Caco-2 (cell line): ENCODE measurements around the gene TEX51. TPM values are rescaled to one million over a fixed set of nuclear protein-coding genes. Genes with fewer than 3 reads are reported as not detected.

Experiments
- BruUV-seq: library from RNA; stranded (reverse); fragments of 400-500 nt; replicated peaks from 2 replicates; lab custom pipeline; 2021; lab: Mats Ljungman, UMichigan
- CTCF ChIA-PET: fragments of 300-600 bp; sonication (Branson Sonifier 250); formaldehyde crosslinking; loops from one replicate; lab custom pipeline; 2022; ENCODE audit warnings: antibody characterized with exemption; lab: Charles Lee
- POLR2A ChIA-PET: fragments of 300-600 bp; sonication (Branson Sonifier 250); formaldehyde crosslinking; loops from one replicate; lab custom pipeline; 2022; ENCODE audit warnings: antibody characterized with exemption; lab: Charles Lee
- DNase-seq, 2 experiments: peaks; one replicate each; pipeline versions ENCODE4 v3.0.0 to v3.0.0-alpha.2; 2020 to 2022
- H3K27me3 ChIP-seq: replicated peaks from 2 replicates; pipeline ENCODE4 v1.6.0; 2011; ENCODE audit warnings: low read length; ENCODE audit not compliant: control insufficient read depth, insufficient read depth
- H3K36me3 ChIP-seq: 2 replicates; pipeline ENCODE4 v1.5.1; 2011; ENCODE audit warnings: low read length; ENCODE audit not compliant: control insufficient read depth, insufficient read depth
- H3K4me1 ChIP-seq: fragments of 250-450 bp; sonication (Bioruptor Pico); 2 replicates; pipeline ENCODE4 v1.5.1; 2020; ENCODE audit warnings: mild to moderate bottlenecking
- H3K4me3 ChIP-seq: 2 replicates; pipeline ENCODE4 v1.5.1; 2011; ENCODE audit warnings: low read depth, mild to moderate bottlenecking, control low read depth, low read length
- H3K9me3 ChIP-seq: fragments of 250-450 bp; sonication (Bioruptor Pico); 2 replicates; pipeline ENCODE4 v1.5.1; 2020; ENCODE audit warnings: mild to moderate bottlenecking, moderate library complexity
- H3K27ac Mint-ChIP-seq: one replicate; pipeline ENCODE4 v1.8.0; 2022; ENCODE audit warnings: mixed read lengths; ENCODE audit not compliant: unreplicated experiment
- H3K27me3 Mint-ChIP-seq: one replicate; pipeline ENCODE4 v1.8.0; 2022; ENCODE audit warnings: mixed read lengths; ENCODE audit not compliant: insufficient read depth, unreplicated experiment
- H3K36me3 Mint-ChIP-seq: one replicate; pipeline ENCODE4 v1.8.0; 2022; ENCODE audit warnings: mild to moderate bottlenecking, mixed read lengths; ENCODE audit not compliant: insufficient read depth, unreplicated experiment
- H3K4me1 Mint-ChIP-seq: one replicate; pipeline ENCODE4 v1.8.0; 2022; ENCODE audit warnings: low read depth, mixed read lengths; ENCODE audit not compliant: unreplicated experiment
- H3K4me3 Mint-ChIP-seq: one replicate; pipeline ENCODE4 v1.8.0; 2022; ENCODE audit warnings: mild to moderate bottlenecking, moderate library complexity, mixed read lengths; ENCODE audit not compliant: unreplicated experiment
- H3K9me3 Mint-ChIP-seq: one replicate; pipeline ENCODE4 v1.8.0; 2022; ENCODE audit warnings: mixed read lengths; ENCODE audit not compliant: unreplicated experiment
- intact Hi-C: fragments of 100-400 bp; cut with micrococcal nuclease; formaldehyde crosslinking; loops from one replicate; pipeline ENCODE4 v1.10.0; 2022; ENCODE audit not compliant: unreplicated experiment
- total RNA-seq: library from RNA; stranded (reverse); gene quantifications from 2 replicates; pipeline ENCODE4 v1.2.3, GENCODE V29; 2022
- TF ChIP-seq, protein P1 (sequence below), 2 experiments: fragments of 200-600 bp in 1 of 2; IDR thresholded peaks; 1 replicate in 1 of 2; 2 replicates in 1 of 2; pipeline versions ENCODE4 v1.5.1 to v1.8.0; 2011 to 2022; ENCODE audit warnings: antibody characterized with exemption in 1 of 2, control low read depth in 1 of 2, inconsistent platforms in 1 of 2, low read depth in 1 of 2, low read length in 1 of 2, mild to moderate bottlenecking in 1 of 2, moderate library complexity in 1 of 2; ENCODE audit not compliant: insufficient read depth in 1 of 2, severe bottlenecking in 1 of 2, unreplicated experiment in 1 of 2

The TEX51 gene
- total RNA-seq, 1 experiment from 2014 or later = not detected

DNA sequence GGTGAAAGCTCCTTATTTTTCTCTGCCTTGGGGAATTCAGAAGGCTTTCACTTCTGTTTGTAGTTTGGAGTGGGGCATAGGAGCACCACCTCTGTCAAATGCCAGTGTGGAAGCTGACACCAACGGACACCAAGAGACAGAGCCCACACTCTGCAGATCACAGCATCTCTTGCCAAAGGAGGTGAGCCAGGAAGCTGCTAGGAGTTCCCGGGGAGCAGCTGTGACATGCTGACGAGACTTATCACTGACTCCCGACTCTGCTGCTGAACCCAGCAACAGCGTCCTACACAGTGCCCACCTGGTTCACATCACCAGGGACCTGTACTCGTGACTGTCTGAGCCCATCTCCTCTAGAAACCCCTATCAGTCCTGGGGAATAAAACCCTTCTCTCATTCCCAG is 8.1 kb downstream of the TEX51 start:
- ChIA-PET POLR2A (no interaction called here), CTCF (no interaction called here)
- H3K27ac Mint-ChIP-seq = no peak overlapping the region
- TF ChIP-seq, protein P1, sequence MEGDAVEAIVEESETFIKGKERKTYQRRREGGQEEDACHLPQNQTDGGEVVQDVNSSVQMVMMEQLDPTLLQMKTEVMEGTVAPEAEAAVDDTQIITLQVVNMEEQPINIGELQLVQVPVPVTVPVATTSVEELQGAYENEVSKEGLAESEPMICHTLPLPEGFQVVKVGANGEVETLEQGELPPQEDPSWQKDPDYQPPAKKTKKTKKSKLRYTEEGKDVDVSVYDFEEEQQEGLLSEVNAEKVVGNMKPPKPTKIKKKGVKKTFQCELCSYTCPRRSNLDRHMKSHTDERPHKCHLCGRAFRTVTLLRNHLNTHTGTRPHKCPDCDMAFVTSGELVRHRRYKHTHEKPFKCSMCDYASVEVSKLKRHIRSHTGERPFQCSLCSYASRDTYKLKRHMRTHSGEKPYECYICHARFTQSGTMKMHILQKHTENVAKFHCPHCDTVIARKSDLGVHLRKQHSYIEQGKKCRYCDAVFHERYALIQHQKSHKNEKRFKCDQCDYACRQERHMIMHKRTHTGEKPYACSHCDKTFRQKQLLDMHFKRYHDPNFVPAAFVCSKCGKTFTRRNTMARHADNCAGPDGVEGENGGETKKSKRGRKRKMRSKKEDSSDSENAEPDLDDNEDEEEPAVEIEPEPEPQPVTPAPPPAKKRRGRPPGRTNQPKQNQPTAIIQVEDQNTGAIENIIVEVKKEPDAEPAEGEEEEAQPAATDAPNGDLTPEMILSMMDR (IDR thresholded peaks at IDR 0.05; ENCODE audit: insufficient read depth in 1 of 2, low read depth in 1 of 2, low read length in 1 of 2, severe bottlenecking in 1 of 2, unreplicated experiment in 1 of 2) = no peak
- no peaks in the 10 kb centered on the region for H3K36me3 Mint-ChIP-seq
- no peak overlapping the region for H3K4me3 Mint-ChIP-seq
- H3K27me3 Mint-ChIP-seq = peaks cover 10% of the 10 kb centered on the region
- no peaks in the 10 kb centered on the region for H3K4me1 ChIP-seq
- no peaks in the 10 kb centered on the region for H3K27me3 ChIP-seq
- intact Hi-C loops = no loop called here
- no peak for DNase-seq
- peaks cover 11% of the 10 kb centered on the region for H3K9me3 Mint-ChIP-seq
- no peaks in the 10 kb centered on the region for H3K36me3 ChIP-seq
- no peaks in the 10 kb centered on the region for H3K4me1 Mint-ChIP-seq
- no peaks in the 10 kb centered on the region for H3K9me3 ChIP-seq
- H3K4me3 ChIP-seq = no peak overlapping the region
- BruUV-seq = no TSS peak

DNA sequence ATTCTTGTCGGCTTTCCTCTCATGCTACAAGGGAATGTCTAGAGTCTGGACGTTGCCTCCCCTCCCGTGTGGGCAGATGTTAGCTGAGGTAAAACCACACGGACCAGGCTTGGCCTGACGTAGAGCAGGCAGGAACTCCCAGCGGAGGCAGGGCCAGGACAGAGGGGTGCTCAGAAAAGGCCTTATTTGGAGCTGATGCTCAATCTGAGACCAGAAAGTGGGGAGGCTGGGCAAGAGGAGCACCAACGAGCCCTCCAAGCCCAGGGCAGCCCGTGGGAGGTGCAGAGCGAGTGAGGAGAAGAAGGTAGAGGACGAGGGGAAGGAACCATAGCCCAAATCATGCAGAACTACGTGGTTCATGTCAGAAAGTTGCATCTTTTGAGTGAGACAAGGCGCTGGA is 9.0 kb downstream of the TEX51 start:
- no peak overlapping the region for H3K4me3 ChIP-seq
- TF ChIP-seq, protein P1 (IDR thresholded peaks at IDR 0.05; ENCODE audit: insufficient read depth in 1 of 2, low read depth in 1 of 2, low read length in 1 of 2, severe bottlenecking in 1 of 2, unreplicated experiment in 1 of 2) = no peak
- BruUV-seq = no TSS peak
- peak overlapping the region; percentile 30 for H3K27ac Mint-ChIP-seq
- no peak for DNase-seq
- no peaks in the 10 kb centered on the region for H3K36me3 Mint-ChIP-seq
- CTCF ChIA-PET = no interaction called here
- H3K36me3 ChIP-seq = no peaks in the 10 kb centered on the region
- no peaks in the 10 kb centered on the region for H3K27me3 ChIP-seq
- H3K4me1 Mint-ChIP-seq = no peaks in the 10 kb centered on the region
- no peaks in the 10 kb centered on the region for H3K4me1 ChIP-seq
- POLR2A ChIA-PET = no interaction called here
- intact Hi-C loops = no loop called here
- peaks cover 11% of the 10 kb centered on the region for H3K9me3 Mint-ChIP-seq
- no peaks in the 10 kb centered on the region for H3K9me3 ChIP-seq
- peaks cover 10% of the 10 kb centered on the region for H3K27me3 Mint-ChIP-seq
- no peak overlapping the region for H3K4me3 Mint-ChIP-seq

- H3K9me3 Mint-ChIP-seq = peaks cover 5% of the 10 kb centered on the region
- H3K36me3 ChIP-seq = no peaks in the 10 kb centered on the region
- no peak overlapping the region for H3K27ac Mint-ChIP-seq
- no peaks in the 10 kb centered on the region for H3K36me3 Mint-ChIP-seq
- H3K4me1 Mint-ChIP-seq = no peaks in the 10 kb centered on the region
- no peaks in the 10 kb centered on the region for H3K27me3 ChIP-seq
- no peak overlapping the region for H3K4me3 Mint-ChIP-seq
- H3K9me3 ChIP-seq = no peaks in the 10 kb centered on the region
- TF ChIP-seq, protein P1 (IDR thresholded peaks at IDR 0.05; ENCODE audit: insufficient read depth in 1 of 2, low read depth in 1 of 2, low read length in 1 of 2, severe bottlenecking in 1 of 2, unreplicated experiment in 1 of 2) = no peak
- DNase-seq = no peak
- ChIA-PET CTCF (no interaction called here), POLR2A (no interaction called here)
- BruUV-seq = no TSS peak
- H3K27me3 Mint-ChIP-seq = peaks cover 10% of the 10 kb centered on the region
- intact Hi-C loops = no loop called here
- no peak overlapping the region for H3K4me3 ChIP-seq
- H3K4me1 ChIP-seq = no peaks in the 10 kb centered on the region
These were observed 10.1 kb downstream of the TEX51 start for GRCh38 chr2:126908721-126909177.
